Memory B cell (primary cell): Measurements from ENCODE around the gene HHIPL1.

ENCODE experiments used
- ATAC-seq: fragments of 150-1000 bp; cut with Tn5 transposase; 2 replicates; pipeline ENCODE4 v1.10.0; 2021; ENCODE audit warnings: low read depth, mild to moderate bottlenecking, moderate library complexity
- DNase-seq, 2 donors: peaks; one replicate each; pipeline ENCODE4 v3.0.0; 2022; ENCODE audit warnings: low spot score in 2 of 2
- H3K27ac Mint-ChIP-seq: one replicate; pipeline ENCODE4 v1.8.0; 2022; ENCODE audit warnings: mild to moderate bottlenecking, moderate library complexity, mixed read lengths
- H3K27me3 Mint-ChIP-seq: one replicate; pipeline ENCODE4 v1.8.0; 2022; ENCODE audit warnings: mixed read lengths
- H3K36me3 Mint-ChIP-seq: one replicate; pipeline ENCODE4 v1.8.0; 2022; ENCODE audit warnings: mild to moderate bottlenecking, mixed read lengths
- H3K4me1 Mint-ChIP-seq: one replicate; pipeline ENCODE4 v1.8.0; 2022; ENCODE audit warnings: mixed read lengths
- H3K4me3 Mint-ChIP-seq: one replicate; pipeline ENCODE4 v1.8.0; 2022; ENCODE audit warnings: mild to moderate bottlenecking, moderate library complexity, mixed read lengths
- H3K9me3 Mint-ChIP-seq: one replicate; pipeline ENCODE4 v1.8.0; 2022; ENCODE audit warnings: mixed read lengths

Gene HHIPL1

GRCh38 chr14:99644723-99645544 is at the start of gene HHIPL1:
Gene HHIPL1, plus strand, starts transcription at chr14:99645129. Its CDS starts 79 bp downstream, at chr14:99645208.
- DNase-seq (no peak), ATAC-seq (no peak)
- no peaks in the 10 kb centered on the region for H3K4me1 Mint-ChIP-seq
- H3K27me3 Mint-ChIP-seq, result peaks cover 7% of the 10 kb centered on the region
- no peaks in the 10 kb centered on the region for H3K36me3 Mint-ChIP-seq
- H3K4me3 Mint-ChIP-seq, result peak within 1 kb of the TSS; percentile 30
- no peaks in the 10 kb centered on the region for H3K9me3 Mint-ChIP-seq
- H3K27ac Mint-ChIP-seq, result no peak within 1 kb of the TSS

DNA sequence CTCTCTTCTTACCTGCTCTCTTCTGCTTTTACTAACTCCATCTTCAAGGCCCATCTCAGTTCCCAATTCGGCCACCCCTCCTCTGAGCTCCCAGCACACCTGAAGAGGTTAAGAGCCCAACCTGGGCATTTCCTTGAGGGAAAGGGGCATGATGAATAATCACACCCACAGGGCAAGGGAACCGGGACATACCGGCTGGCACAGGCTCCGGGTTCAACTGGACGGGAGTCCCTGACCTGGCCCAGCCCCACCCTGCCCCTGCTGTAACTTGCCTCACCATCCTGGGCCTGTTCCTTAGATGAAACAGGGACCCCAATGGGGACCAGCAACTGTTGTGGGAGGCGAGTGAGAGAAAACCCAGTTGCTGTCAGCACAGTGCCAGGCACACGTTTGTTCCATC is 49.4 kb upstream of the HHIPL1 start:
- H3K27me3 Mint-ChIP-seq, result peaks cover 2% of the 10 kb centered on the region
- H3K9me3 Mint-ChIP-seq, result no peaks in the 10 kb centered on the region
- peaks cover 9% of the 10 kb centered on the region for H3K4me1 Mint-ChIP-seq
- H3K36me3 Mint-ChIP-seq, result peaks cover 2% of the 10 kb centered on the region
- DNase-seq, result no peak
- no peak for ATAC-seq
- peak overlapping the region; percentile 71 for H3K4me3 Mint-ChIP-seq
- peak overlapping the region; percentile 80 for H3K27ac Mint-ChIP-seq

- Mint-ChIP-seq H3K36me3 (peaks cover 2% of the 10 kb centered on the region), H3K27me3 (peaks cover 2% of the 10 kb centered on the region), H3K4me3 (no peak overlapping the region), H3K9me3 (no peaks in the 10 kb centered on the region), H3K27ac (no peak overlapping the region), H3K4me1 (peaks cover 9% of the 10 kb centered on the region)
- DNase-seq, result no peak
- ATAC-seq, result no peak
Measured at GRCh38 chr14:99596071-99596627, 48.8 kb upstream of the HHIPL1 start.

DNA sequence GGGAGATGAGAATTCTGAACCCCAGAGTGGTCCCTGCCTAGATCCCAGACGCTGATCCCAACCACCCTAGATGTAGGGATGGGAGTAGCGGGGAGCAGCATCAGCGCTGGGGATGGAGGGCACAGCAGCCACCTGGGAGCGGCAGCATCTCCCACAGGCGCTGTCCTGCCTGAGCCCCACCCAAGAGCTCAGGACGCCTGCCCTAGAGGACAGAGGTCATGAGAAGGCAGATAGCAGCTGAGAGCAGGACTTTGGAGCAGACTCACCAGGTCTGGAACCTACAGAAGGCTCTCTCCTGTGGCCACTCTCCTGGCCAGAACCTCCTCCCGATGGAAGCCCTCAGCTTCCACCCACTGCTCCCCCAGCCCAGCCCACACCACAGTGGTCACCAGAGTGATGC is 48.2 kb upstream of the HHIPL1 start:
- Mint-ChIP-seq H3K27ac (no peak overlapping the region), H3K27me3 (peaks cover 2% of the 10 kb centered on the region), H3K9me3 (no peaks in the 10 kb centered on the region), H3K36me3 (peaks cover 2% of the 10 kb centered on the region), H3K4me3 (no peak overlapping the region), H3K4me1 (peaks cover 9% of the 10 kb centered on the region)
- no peak for ATAC-seq
- DNase-seq, result no peak

DNA sequence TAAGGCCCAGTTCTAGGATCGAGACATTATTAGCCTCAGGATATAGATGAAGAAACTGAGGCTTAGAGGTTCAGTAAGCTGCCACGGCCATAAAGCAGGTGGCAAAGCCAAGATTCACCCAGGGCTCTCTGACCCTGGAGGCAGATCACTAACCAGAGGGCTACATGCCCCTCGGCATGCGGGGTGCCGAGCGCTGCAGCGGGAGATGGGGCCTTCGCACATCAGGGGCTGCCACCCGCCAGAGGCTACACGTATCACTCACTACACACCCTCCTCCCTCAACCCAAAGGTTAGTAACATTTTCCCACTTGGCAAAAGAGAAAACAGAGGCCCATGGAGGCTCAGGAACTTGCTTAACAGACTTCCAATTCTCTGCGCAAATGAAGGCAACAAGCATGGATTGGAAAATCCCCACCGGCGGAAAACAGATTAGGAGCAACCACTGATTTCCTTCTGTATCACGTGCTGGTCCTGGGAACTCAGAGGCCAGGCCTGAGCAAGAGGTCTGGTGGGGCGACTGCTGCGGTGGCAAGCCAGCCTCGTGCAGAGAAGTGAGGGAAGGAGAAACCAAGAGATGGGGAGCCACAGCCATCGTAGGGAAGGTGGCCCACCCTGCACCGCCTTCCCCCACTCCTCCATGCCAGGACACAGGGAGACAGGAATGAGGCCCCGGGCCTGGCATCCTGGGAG is 46.9 kb upstream of the HHIPL1 start:
- Mint-ChIP-seq H3K27ac (no peak overlapping the region), H3K4me3 (no peak overlapping the region), H3K4me1 (peaks cover 11% of the 10 kb centered on the region), H3K9me3 (no peaks in the 10 kb centered on the region), H3K36me3 (no peaks in the 10 kb centered on the region), H3K27me3 (no peaks in the 10 kb centered on the region)
- no peak for ATAC-seq
- no peak for DNase-seq

GRCh38 chr14:99598774-99599173 is 46.2 kb upstream of the HHIPL1 start:
- DNase-seq (no peak), ATAC-seq (no peak)
- Mint-ChIP-seq H3K27ac (no peak overlapping the region), H3K36me3 (no peaks in the 10 kb centered on the region), H3K4me3 (no peak overlapping the region), H3K27me3 (no peaks in the 10 kb centered on the region), H3K4me1 (peaks cover 11% of the 10 kb centered on the region), H3K9me3 (no peaks in the 10 kb centered on the region)

GRCh38 chr14:99599393-99599792 is 45.5 kb upstream of the HHIPL1 start:
- Mint-ChIP-seq H3K9me3 (no peaks in the 10 kb centered on the region), H3K4me1 (peaks cover 11% of the 10 kb centered on the region), H3K27me3 (no peaks in the 10 kb centered on the region), H3K36me3 (no peaks in the 10 kb centered on the region), H3K27ac (no peak overlapping the region), H3K4me3 (no peak overlapping the region)
- DNase-seq (no peak), ATAC-seq (no peak)

- H3K36me3 Mint-ChIP-seq, result no peaks in the 10 kb centered on the region
- H3K4me1 Mint-ChIP-seq, result peaks cover 5% of the 10 kb centered on the region
- no peaks in the 10 kb centered on the region for H3K27me3 Mint-ChIP-seq
- H3K9me3 Mint-ChIP-seq, result no peaks in the 10 kb centered on the region
- no peak for ATAC-seq
- no peak overlapping the region for H3K4me3 Mint-ChIP-seq
- no peak for DNase-seq
- no peak overlapping the region for H3K27ac Mint-ChIP-seq
Measured at GRCh38 chr14:99600232-99600888, 44.6 kb upstream of the HHIPL1 start.

DNA sequence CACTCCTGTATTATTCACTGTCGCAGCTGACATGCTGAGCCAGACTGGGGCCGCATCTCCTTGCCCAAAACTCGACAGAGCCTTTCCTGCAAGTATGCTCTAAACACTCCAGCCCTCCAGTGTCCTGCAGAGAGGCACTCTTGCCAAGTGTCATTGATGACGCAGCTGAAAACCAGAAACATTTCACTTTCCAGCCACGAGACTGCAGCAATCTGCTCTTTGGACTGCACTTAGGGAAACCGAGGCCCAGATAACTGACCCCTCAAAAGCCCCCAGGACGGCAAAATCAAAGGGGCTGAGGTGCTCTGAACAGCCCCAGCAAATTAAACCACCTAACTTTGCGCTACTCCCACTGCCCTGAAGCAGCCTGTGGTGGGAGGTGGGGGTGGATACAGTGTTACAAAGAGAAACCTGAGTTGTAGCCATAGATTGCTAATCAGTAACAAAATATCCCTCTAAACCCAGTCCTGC is 43.5 kb upstream of the HHIPL1 start:
- DNase-seq, result no peak
- H3K27ac Mint-ChIP-seq, result no peak overlapping the region
- H3K36me3 Mint-ChIP-seq, result no peaks in the 10 kb centered on the region
- H3K27me3 Mint-ChIP-seq, result no peaks in the 10 kb centered on the region
- peaks cover 8% of the 10 kb centered on the region for H3K4me1 Mint-ChIP-seq
- no peak overlapping the region for H3K4me3 Mint-ChIP-seq
- ATAC-seq, result no peak
- no peaks in the 10 kb centered on the region for H3K9me3 Mint-ChIP-seq

GRCh38 chr14:99602054-99602787 is 42.7 kb upstream of the HHIPL1 start:
- Mint-ChIP-seq H3K9me3 (no peaks in the 10 kb centered on the region), H3K4me3 (peak overlapping the region; percentile 55), H3K27ac (no peak overlapping the region), H3K27me3 (peaks cover 2% of the 10 kb centered on the region), H3K36me3 (no peaks in the 10 kb centered on the region), H3K4me1 (peaks cover 8% of the 10 kb centered on the region)
- ATAC-seq, result no peak
- no peak for DNase-seq

GRCh38 chr14:99602788-99603415 is 42.0 kb upstream of the HHIPL1 start:
- ATAC-seq (no peak), DNase-seq (no peak)
- Mint-ChIP-seq H3K27me3 (peaks cover 2% of the 10 kb centered on the region), H3K27ac (no peak overlapping the region), H3K36me3 (no peaks in the 10 kb centered on the region), H3K4me1 (peaks cover 8% of the 10 kb centered on the region), H3K4me3 (peak overlapping the region; percentile 55), H3K9me3 (no peaks in the 10 kb centered on the region)

- Mint-ChIP-seq H3K27ac (peak within 1 kb of the TSS; percentile 71), H3K4me1 (peaks cover 8% of the 10 kb centered on the region), H3K4me3 (peak within 1 kb of the TSS; percentile 89), H3K27me3 (peaks cover 2% of the 10 kb centered on the region), H3K36me3 (no peaks in the 10 kb centered on the region), H3K9me3 (no peaks in the 10 kb centered on the region)
- ATAC-seq, result peak; percentile 7
- peak; percentile 25 to 65 for DNase-seq
Measured at GRCh38 chr14:99603471-99604277, 41.3 kb upstream of the HHIPL1 start, which contains the start of gene CCDC85C. Gene CCDC85C, minus strand, starts transcription at chr14:99604207. Its CDS starts 248 bp downstream, at chr14:99603959.
